A673 (cell line): Measurements from ENCODE around the gene KRTAP10-10. TPM values are rescaled to one million over a fixed set of nuclear protein-coding genes. Genes with fewer than 3 reads are reported as not detected.
A peak's percentile ranks its signal among the peaks of the same experiment; 100 is the strongest.
"Not testable (repeated sequence)": the region's sequence is repeated elsewhere in the genome, so short reads cannot be mapped to it uniquely, and the experiment has no call there.

ENCODE experiments used
- BruUV-seq: library from RNA; stranded (reverse); fragments of 400-500 nt; replicated peaks from 2 replicates; lab custom pipeline; 2021; lab: Mats Ljungman, UMichigan
- CTCF ChIA-PET: fragments of 300-600 bp; sonication (Branson Sonifier 250); formaldehyde crosslinking; loops from one replicate; lab custom pipeline; 2022; ENCODE audit warnings: antibody characterized with exemption; lab: Charles Lee
- POLR2A ChIA-PET: fragments of 300-600 bp; sonication (Branson Sonifier 250); formaldehyde crosslinking; loops from one replicate; lab custom pipeline; 2022; ENCODE audit warnings: antibody characterized with exemption; ENCODE audit not compliant: low non-redundant PET; lab: Charles Lee
- DNase-seq: peaks from one replicate; pipeline ENCODE4 v3.0.0-alpha.2; 2015; ENCODE audit warnings: low spot score
- H3K27ac ChIP-seq: fragments of 200-600 bp; sonication (generic); 2 replicates; pipeline ENCODE4 v1.5.1; 2016; ENCODE audit warnings: mixed run types, low read depth, mild to moderate bottlenecking, mixed read lengths, antibody characterized with exemption, low read length; ENCODE audit not compliant: poor library complexity, severe bottlenecking
- H3K27me3 ChIP-seq: fragments of 200-600 bp; sonication (generic); replicated peaks from 2 replicates; pipeline ENCODE4 v1.6.1; 2017; ENCODE audit warnings: mixed run types, low read depth, mild to moderate bottlenecking, mixed read lengths, antibody characterized with exemption, low read length; ENCODE audit not compliant: insufficient read depth, poor library complexity
- H3K36me3 ChIP-seq: fragments of 200-600 bp; sonication (generic); 2 replicates; pipeline ENCODE4 v1.6.1; 2016; ENCODE audit warnings: mixed run types, mild to moderate bottlenecking, mixed read lengths, antibody characterized with exemption, low read length; ENCODE audit not compliant: insufficient read depth, poor library complexity, severe bottlenecking
- H3K4me1 ChIP-seq: fragments of 200-600 bp; sonication (generic); 2 replicates; pipeline ENCODE4 v1.6.1; 2017; ENCODE audit warnings: mixed run types, mild to moderate bottlenecking, mixed read lengths, antibody characterized with exemption, low read length; ENCODE audit not compliant: insufficient read depth, poor library complexity, severe bottlenecking
- H3K4me3 ChIP-seq: fragments of 200-600 bp; sonication (generic); 2 replicates; pipeline ENCODE4 v1.5.1; 2016; ENCODE audit warnings: low read depth, mixed run types, mild to moderate bottlenecking, mixed read lengths, low read length; ENCODE audit not compliant: poor library complexity, severe bottlenecking
- H3K9me3 ChIP-seq: fragments of 200-600 bp; sonication (generic); 2 replicates; pipeline ENCODE4 v1.6.1; 2016; ENCODE audit warnings: mixed run types, low read depth, mild to moderate bottlenecking, mixed read lengths, antibody characterized with exemption, low read length; ENCODE audit not compliant: poor library complexity, severe bottlenecking
- CTCF ChIP-seq: fragments of 300-800, 200-600 bp; sonication (generic); conservative IDR thresholded peaks from 2 replicates; pipeline ENCODE4 v1.5.1; 2017; ENCODE audit warnings: low read depth, mild to moderate bottlenecking, antibody characterized with exemption, low read length, moderate library complexity, mixed read lengths
- EZH2 ChIP-seq: fragments of 200-600 bp; sonication (generic); IDR thresholded peaks from 2 replicates; pipeline ENCODE4 v1.6.1; 2017; ENCODE audit warnings: borderline replicate concordance, low read depth, mild to moderate bottlenecking, mixed read lengths, antibody characterized with exemption, low read length; ENCODE audit not compliant: poor library complexity, severe bottlenecking
- intact Hi-C: fragments of 100-400 bp; cut with micrococcal nuclease; formaldehyde crosslinking; loops from one replicate; pipeline ENCODE4 v1.10.0; 2022; ENCODE audit not compliant: unreplicated experiment
- total RNA-seq: library from RNA; stranded (reverse); gene quantifications from 2 replicates; pipeline ENCODE4 v1.2.3, GENCODE V29; 2021

The KRTAP10-10 gene
- total RNA-seq, 1 experiment from 2014 or later: not detected

DNA sequence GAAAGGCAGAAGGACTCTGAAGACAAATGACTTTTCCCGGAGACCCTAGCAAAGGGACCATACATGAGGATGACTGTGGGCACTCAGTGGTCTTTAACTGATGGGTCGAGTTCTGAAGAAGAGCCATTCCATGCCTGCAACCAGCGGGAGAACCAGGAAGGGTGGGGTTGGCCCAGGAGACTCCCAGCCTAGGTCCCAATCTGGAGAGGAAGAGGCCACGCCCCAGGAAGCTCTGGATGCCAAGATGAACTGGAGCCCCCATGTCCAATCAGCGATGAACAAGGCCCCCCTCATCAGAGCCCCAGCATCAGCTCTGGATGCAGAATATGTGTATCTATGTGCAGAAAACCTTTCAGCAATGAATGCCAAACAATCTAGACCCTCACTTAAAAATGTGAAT, 3.6 kb downstream of the KRTAP10-10 start:
- CTCF ChIA-PET: no interaction called here

DNA sequence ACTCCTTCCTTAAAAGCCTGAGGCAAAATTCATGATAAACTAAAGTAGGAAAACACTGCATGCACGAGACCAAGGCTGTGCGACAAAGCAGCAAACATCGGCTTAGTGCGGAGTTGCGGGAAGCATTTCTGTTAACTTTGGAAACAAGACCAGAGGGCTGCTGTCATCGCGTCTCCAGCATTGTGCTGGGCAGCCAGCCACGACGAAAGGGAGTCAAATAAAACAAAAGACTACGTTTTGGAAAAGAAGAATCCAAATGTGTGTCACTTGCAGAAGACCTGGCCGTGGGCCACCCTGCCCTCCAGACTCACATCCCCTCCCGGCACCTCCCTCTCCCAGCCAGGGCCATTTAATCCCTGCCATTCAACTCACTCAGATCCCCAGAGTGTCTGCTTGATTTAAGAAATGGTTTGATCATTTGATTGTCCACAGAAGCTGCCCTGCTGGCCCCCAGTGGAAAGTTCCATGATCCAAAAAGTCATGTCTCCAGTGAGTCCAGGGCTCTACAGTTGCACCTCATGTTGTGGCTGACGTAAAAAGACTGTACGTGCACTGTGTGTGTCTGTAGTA, 6.7 kb downstream of the KRTAP10-10 start:
- Histone ChIP-seq H3K9me3 (peaks cover 16% of the 10 kb centered on the region), H3K36me3 (no peaks in the 10 kb centered on the region), H3K27ac (no peak overlapping the region), H3K4me1 (no peaks in the 10 kb centered on the region), H3K27me3 (no peaks in the 10 kb centered on the region), H3K4me3 (no peak overlapping the region)
- DNase-seq: no peak
- TF ChIP-seq CTCF (no peak), EZH2 (no peak)
- ChIA-PET CTCF (no interaction called here), POLR2A (no interaction called here)
- BruUV-seq: no TSS peak
- intact Hi-C loops: no loop called here

More for the DNA sequence above, 3.6 kb downstream of the KRTAP10-10 start:
- Histone ChIP-seq H3K9me3 (peaks cover 16% of the 10 kb centered on the region), H3K27me3 (no peaks in the 10 kb centered on the region), H3K4me1 (no peaks in the 10 kb centered on the region), H3K36me3 (no peaks in the 10 kb centered on the region), H3K4me3 (no peak overlapping the region), H3K27ac (no peak overlapping the region)
- intact Hi-C loops: no loop called here
- DNase-seq: no peak
- TF ChIP-seq CTCF: no peak
- TF ChIP-seq EZH2: no peak
- BruUV-seq: no TSS peak
- POLR2A ChIA-PET: no interaction called here

DNA sequence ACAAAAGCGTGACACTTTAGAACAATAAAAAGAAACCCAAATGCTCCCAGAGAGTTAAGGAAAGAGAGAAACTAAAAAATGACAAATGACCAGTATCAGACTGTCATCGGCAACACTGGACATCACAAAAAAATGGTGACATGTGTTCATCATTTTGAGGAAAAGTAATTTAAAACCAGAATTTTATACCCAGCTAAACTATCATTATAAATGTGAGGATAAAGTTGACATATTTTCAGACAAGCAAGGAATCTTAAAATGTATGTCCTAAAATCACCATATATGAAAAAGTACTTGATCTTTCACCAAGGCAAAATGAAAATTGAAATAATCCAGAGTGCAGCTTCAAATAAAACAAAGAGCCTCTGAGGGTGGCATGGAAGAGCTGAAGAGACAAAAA, 7.7 kb downstream of the KRTAP10-10 start:
- no TSS peak for BruUV-seq
- no peaks in the 10 kb centered on the region for H3K4me1 ChIP-seq
- intact Hi-C loops: no loop called here
- ChIA-PET POLR2A (interaction anchor here (0.7 kb wide), 1 partner anchor 1023 kb away, joined by 6 read pairs; no protein-coding TSS in a partner anchor), CTCF (no interaction called here)
- no peaks in the 10 kb centered on the region for H3K27me3 ChIP-seq
- H3K4me3 ChIP-seq: no peak overlapping the region
- H3K9me3 ChIP-seq: peaks cover 16% of the 10 kb centered on the region
- TF ChIP-seq EZH2 (no peak), CTCF (no peak)
- H3K27ac ChIP-seq: no peak overlapping the region
- H3K36me3 ChIP-seq: no peaks in the 10 kb centered on the region
- DNase-seq: no peak

DNA sequence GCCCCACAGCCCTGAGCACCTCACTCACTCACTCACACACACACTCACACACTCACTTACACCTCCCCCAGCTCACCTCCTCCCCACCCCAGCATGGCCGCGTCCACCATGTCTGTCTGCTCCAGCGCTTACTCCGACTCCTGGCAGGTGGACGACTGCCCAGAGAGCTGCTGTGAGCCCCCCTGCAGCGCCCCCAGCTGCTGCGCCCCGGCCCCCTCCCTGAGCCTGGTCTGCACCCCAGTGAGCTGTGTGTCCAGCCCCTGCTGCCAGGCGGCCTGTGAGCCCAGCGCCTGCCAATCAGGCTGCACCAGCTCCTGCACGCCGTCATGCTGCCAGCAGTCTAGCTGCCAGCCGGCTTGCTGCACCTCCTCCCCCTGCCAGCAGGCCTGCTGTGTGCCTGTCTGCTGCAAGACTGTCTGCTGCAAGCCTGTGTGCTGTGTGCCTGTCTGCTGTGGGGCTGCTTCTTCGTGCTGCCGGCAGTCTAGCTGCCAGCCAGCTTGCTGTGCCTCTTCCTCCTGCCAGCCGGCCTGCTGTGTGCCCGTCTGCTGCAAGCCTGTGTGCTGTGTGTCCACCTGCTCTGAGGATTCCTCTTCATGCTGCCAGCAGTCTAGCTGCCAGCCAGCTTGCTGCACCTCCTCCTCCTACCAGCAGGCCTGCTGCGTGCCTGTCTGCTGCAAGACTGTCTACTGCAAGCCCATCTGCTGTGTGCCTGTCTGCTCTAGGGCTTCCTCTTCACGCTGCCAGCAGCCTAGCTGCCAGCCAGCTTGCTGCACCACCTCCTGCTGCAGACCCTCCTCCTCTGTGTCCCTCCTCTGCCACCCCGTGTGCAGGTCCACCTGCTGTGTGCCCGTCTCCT, 9.4 kb downstream of the KRTAP10-10 start, which contains the start of gene KRTAP10-11:
Gene KRTAP10-11 (plus strand): TSS at position 49 of the 856 bp plus-strand sequence. CDS start 45 bp downstream, at position 94.
- H3K9me3 ChIP-seq: peaks cover 16% of the 10 kb centered on the region
- BruUV-seq, H3K4me3 ChIP-seq, H3K27me3 ChIP-seq, H3K4me1 ChIP-seq, intact Hi-C loops, H3K36me3 ChIP-seq, POLR2A ChIA-PET, H3K27ac ChIP-seq: not testable (repeated sequence)
- CTCF ChIA-PET: interaction anchor here (0.8 kb wide), 1 partner anchor 454 kb away, joined by 4 read pairs; no protein-coding TSS in a partner anchor
- DNase-seq: peak; percentile 34
